Measurements from ENCODE around the gene CDH13.

The CDH13 gene

DNA sequence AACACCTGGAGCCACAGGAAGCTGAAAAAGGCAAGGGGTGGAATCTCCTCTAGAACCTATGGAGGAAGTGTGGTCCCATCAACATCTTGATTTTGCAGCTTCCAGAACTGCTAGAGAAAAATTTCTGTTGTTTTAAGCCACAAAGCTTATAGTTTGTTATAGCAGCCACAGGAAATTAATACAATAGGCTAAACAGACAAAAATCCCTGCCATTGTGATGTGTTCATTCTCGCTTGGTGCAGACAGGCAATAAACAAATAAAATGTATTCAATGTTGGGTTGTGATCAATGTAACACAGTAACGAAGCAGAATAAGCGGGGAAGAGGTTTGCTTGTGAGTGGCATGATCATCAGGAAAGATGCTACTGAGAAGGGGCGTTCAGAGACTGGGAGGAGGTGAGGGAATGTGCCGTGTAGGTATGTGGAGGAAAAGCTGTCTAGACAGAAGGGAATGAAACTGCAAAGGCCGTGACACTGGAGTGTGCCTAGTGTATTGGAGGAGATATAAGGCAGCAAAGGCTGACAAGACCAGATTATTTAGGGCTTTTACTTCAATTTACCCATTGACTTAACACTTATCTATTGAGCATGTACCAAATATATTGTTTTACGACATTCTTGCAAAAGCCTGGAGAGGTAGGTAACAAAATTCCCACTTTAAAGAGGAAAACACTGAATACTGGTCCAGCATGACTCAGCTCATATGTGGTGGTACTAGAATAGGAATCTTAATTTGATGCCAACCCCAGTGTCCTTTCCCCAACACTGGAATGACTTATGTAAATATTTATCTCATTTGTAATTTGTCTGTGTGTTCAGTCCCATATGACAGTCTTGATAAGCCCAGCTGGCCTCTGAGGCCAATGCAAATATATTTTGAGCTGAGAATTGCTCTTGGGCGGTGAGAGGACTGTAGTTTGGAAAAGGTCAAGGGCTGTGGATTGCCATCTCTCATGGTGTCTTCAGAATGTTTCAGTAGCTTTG lies 375.9 kb downstream of the CDH13 start:
- no peak for DNase-seq (ENCODE audit: low read depth)

DNA sequence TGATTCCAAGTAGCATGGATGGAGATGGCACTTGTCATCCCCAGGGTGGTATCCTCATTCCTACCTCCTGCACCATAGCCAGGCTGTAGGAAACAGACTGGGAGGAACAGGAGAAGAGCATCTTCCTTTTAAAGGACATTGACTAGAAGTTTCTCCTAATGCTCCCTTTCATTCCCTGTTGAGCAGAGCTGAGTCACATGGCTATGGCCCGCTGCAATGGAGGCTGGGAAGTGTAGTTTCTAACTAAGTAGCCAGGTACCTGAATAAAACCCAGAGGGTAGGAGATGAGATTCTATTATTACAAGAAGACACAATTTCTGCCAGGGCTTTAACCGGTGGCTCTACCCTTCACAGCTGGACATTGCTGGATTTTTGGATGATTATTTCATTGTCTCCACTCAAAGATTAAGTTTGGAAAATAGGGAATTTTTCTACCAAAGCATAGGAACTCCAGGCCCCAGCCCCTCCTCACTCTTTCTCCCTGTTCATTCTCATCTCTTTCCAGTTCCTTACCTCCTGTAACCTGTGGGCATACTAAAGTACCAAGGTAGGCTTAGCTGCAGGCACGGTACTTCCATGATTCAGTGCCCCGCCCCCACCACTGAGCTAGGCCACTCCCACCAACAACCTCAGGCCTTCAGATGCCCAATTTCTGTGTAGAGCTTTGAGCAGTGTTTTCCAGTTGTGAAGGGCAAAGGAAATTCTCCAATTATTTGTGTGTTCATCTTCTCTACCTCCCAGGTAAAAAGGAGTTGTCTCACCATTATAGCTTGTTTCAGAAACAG lies 378.3 kb downstream of the CDH13 start:
- DNase-seq (ENCODE audit: low read depth), result no peak

DNA sequence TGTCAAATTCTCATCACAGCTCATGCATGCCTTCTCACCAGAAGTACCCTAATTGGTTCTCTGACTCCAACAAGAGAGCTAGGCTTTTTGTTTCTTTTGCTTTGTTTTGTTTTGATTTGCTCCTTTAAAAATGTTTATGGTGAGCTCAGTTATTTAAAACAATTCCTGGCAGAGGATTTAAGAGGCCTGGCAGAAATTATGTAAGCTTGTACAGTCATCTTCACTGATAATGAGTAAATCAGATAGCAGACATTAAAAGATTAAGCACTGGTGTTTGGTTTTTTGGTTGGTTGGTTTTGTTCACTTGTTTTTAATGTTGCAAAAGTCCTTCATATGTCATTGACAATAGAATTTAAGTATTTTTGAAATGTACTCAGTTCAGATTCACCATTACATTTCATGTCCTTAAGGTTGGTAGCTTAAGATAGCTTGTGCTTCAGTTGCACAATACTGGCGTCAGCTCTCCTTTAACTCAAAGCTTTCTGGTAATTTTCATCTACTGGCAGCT lies 378.9 kb downstream of the CDH13 start:
- no peak for DNase-seq (ENCODE audit: low read depth)

DNA sequence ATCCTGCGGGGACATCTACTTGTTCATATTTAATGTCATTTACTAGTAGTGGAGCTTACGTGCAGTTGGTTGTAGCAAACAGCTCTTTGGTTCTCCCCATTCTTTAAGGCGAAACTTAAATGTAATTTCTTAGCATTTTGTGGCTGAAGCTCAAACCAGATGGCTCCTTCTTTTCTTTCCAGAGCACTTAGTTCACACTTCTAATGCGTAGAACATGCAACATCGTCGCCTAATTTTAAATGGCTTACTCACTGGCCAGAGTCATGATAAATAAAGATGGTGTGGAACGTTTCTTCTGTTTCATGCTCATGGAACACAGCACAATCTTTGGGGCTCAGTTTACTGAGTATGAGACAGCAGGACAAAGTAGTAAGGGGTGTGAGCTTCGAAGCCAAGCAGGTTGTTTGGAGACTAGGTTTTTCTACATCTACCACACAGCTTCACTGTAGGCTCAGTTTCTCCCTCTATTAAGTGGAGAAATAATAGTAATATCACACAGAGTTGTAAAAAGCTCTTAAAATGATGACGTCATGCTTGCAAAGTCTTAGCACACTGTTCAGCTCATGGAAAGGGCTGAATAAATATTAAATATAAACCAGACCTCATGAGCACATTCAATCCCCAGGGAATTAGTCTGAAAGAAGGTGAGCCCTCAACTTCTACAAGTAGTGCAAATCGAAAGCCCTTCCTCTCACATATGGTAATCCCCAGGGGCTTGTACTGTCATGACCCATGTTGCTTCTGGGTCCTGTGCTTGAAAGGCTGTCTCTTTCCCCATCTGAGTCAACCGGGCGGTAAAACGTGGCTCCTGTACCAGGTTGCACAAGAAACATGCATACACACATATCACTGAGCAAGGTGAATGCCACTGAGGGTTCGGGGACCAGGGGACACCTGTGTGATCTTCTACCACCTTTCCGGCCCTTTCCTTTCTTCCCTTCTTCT lies 384.3 kb downstream of the CDH13 start:
- no peak for DNase-seq (ENCODE audit: low read depth)

DNA sequence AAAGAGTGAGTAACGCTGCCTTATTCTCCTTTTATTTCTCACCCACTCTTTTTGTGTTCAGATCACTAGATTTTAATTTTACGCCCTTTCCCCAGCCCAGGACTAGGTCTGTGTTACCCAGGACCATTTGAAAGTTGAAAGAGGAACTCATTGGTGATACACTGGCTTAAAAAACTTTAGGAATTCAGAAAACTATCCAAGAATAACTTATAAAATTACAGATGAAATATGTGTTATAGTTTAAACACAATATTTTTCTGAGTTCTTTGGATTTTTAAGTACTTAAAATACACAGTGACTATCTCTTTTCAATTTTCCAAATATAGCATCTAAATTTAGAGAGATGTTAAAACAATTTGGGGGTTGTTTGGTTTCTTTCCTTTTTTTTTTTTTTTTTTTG lies 385.2 kb downstream of the CDH13 start:
- no peak for DNase-seq (ENCODE audit: low read depth)

DNA sequence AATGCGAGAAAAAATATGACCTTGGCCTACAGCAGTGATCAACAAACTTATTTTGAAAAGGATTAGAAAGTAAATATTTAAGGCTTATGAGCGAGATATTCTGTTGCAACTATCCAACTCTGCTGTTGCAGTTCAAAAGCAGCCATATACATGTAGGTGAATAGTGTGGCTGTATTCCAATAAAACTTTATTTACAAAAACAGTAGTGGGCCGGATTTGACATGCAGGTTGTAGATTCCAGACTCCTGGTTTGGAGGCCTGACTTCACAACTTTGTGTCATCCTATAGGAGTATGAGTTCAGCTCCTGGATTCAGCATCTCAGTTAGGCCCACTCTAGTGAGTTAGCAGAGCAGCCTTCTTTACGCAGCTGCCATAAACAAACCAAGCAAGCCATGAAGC lies 386.3 kb downstream of the CDH13 start:
- no peak for DNase-seq (ENCODE audit: low read depth)

DNA sequence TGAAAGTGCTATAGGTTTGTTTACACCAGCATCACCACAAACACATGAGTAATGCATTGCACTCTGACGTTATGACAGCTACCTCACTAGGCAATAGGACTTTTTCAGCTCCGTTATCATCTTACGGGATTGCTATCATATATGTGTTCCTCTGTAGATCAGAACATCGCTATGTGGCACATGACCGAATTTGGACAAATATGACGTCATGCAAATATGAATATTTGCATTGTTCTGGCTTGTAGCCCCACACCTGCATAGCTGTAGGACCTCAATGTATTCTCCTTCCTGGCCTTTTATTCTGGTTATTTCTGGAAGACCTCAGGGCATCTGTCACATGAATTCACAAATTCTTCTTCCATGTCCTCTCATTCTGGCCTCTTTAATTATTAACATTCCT lies 393.2 kb downstream of the CDH13 start:
- no peak for DNase-seq (ENCODE audit: low read depth)

DNA sequence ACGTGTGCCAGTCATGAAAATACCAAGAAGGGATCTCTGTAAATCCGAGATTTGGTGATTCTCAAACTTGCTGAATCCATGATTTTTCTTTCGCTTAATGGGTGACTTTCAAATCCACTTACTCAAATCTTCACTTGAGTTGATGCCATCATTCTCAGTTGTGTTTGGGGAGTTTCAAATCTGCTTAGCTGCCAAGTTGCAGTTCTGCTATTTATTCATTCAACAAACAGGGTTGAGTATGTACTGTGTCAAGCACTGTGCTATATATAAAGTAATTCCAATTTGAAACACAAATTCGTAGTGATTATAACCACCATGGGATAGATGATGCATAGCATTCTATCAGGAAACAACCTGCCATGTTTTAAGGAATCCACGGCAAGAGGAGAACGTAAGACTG lies 394.3 kb downstream of the CDH13 start:
- DNase-seq (ENCODE audit: low read depth), result no peak

DNA sequence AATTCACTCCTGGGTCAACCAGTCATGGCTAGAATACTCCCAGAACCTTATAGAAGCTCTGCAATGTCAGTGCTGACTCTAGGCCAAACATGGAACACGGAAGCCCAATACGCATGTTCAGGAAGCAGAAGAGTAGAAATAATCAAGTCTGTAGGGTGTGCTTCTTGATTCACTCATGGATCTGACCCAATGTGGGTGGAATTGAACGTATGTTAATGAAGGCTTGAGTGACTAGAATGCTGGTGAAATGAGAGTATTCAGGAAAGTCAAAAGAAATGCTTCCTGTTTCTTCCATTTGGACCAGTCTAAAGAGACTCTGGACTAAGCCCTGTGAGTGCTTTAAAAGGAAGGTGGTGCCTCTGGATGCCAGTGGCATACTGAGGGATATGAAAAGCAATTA lies 395.0 kb downstream of the CDH13 start:
- DNase-seq (ENCODE audit: low read depth), result no peak

DNA sequence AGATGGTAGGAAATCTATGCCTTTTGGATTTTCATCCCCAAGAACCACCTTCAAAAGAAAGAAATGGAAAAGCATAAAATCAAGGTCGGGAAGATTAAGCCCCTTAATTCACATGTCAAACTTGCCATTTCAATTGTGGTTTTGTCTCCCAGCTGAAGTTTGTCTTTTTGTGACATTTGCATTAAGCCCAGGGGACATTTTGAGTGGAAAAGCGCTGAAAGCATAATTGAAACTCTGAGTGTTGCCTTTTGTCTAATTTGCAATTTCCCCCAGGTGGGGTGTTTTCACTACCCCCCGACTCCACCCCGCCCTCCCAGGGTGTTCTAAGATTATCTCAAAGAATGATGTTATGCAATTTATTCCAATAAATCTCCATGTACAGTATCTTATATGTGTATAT lies 396.2 kb downstream of the CDH13 start:
- no peak for DNase-seq (ENCODE audit: low read depth)

DNA sequence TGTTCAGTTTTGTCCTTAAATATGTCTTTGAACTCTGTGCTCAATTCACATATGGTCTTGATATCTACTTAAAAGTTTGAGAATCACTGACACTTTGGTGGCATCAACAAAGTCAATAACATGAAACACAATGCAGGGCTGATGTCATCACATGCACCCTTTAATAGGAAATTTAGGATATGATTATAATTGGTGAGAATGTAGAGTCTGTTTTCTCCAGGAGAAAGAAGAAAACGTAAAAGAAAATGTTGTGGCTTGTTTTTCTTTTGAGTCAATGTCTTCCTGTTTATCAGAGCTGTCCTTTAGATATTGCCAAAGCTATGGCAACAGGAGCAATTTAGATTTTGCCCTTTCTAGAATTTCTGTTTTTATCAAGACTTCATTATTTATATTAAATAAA lies 396.9 kb downstream of the CDH13 start:
- no peak for DNase-seq (ENCODE audit: low read depth)

DNA sequence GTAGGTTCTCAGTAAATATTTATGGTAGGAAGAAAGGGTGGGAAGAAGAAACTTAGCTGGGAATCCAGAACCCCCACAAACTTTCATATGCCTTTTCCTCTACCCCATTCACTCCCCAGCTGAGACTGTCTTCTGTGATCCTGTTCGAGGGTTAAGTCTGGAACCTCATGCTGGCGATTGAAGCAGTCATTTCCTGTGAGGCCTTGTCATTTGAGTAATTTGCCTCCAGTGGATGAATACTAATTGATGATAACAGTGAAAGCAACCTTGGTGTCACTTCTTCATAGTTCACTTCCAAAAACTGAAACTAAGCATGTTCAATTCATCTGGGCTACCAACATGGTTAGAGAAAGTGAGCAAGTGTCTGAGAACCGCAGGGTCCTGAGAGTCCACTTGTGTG lies 401.2 kb downstream of the CDH13 start:
- no peak for DNase-seq (ENCODE audit: low read depth)

DNA sequence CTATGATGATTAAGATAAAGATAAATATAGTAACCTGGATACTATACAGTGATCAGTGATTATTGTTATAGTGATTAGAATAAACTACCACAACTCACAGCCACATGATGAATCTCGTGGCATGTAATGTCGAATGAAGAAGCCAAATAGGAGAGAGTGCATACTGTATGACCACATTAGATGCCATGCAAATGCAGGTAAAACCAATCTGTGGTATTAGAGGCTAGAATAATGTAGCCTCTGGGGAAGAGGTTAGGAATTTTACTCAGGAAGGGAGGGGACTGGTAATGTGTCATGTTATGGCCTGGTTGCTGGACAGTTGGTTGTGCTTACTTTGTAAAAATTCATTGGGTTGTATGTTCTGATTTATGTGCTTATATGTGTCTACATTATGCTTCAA lies 402.7 kb downstream of the CDH13 start:
- DNase-seq (ENCODE audit: low read depth), result no peak

DNA sequence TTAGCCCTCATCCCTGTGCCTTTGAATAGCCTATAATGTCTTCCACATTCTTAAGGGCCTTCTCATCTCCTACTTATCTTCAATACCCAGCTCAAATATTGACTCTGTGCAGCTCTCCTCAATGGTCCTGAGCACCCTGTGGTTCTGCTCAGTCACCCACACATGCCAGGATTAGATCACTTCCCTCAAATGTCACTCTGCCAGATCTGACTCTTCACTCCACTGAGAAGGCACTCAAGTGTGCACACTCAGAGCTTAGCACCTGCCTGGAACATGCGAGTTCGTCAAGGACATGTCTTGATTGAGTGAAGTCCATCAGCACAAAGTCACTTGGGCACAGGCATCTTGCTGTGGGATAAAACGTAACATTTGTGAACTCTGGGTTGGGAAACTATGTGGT lies 404.8 kb downstream of the CDH13 start:
- DNase-seq (ENCODE audit: low read depth), result no peak

DNA sequence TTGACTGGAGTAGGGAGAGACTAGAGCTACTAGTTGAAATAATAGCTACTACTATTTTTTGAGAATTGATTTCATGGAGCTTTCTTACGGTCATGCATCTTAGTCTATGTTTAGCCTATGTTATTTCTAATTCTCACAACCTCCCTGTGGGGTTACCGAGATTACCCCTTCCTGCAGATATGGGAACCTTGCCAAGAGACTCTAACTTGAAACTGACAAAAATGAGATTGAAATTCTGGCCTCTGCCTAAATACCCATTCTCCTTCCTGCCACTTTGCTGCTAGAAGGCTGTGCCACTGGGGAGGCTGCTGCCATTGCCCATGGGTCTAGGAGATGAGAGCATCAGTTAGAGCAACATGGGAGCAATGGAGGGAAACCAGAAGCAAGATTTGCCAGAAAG lies 410.3 kb downstream of the CDH13 start:
- no peak for DNase-seq (ENCODE audit: low read depth)

DNA sequence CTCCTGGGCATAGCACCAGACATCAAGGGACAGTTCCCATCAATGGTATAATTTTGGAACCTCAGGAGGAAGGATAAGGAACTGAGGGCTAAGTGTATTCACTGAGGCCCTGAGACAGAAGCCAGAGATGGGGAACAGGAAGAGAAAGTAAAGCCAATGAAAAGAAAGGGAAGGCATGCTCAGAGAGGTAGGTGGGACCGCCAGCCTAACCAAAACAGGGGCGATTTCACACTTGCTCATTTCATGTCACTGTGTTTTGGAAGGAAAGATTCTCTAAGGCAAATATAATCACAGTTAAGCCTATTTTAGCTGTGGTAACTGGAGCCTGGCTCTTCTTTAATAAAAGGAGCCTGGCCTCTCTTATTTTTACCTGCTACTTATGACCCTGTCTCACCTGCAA lies 411.1 kb downstream of the CDH13 start:
- DNase-seq (ENCODE audit: low read depth), result no peak

DNA sequence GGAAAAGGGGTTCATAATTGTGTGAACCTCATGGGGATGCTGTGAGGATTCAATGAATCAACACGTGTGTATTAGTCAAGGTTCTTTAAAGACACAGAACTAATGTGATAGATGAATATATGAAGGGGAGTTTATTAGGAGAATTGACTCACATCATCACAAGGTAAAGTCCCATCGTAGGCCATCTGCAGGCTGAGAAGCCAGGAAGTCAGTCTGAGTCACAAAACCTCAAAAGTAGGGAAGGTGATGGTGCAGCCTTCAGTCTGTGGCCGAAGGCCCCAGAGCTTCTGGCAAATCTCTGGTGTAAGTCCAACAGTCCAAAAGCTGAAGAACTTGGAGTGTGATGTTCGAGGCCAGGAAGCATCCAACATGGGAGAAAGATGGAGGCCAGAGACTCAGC lies 413.4 kb downstream of the CDH13 start:
- no peak for DNase-seq (ENCODE audit: low read depth)

DNA sequence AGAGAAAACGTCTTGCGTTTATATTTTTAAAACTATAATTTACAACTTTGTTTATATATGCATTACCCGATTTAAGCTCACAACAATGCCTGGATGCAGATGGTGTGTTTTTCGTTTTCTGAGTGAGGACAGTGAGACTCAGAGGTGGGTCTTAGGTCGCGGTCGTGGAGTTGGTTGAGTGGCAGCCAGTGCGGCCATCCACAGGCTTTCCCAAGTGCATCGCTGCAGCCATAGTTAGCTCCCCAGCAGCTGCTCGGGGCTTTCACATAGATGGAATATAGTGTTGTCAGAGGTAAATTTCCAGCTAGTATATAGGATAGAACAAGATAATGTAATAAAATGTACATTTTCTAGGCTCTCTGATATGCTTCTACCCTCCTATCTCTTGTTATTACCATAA lies 417.8 kb downstream of the CDH13 start:
- DNase-seq (ENCODE audit: low read depth), result no peak

DNA sequence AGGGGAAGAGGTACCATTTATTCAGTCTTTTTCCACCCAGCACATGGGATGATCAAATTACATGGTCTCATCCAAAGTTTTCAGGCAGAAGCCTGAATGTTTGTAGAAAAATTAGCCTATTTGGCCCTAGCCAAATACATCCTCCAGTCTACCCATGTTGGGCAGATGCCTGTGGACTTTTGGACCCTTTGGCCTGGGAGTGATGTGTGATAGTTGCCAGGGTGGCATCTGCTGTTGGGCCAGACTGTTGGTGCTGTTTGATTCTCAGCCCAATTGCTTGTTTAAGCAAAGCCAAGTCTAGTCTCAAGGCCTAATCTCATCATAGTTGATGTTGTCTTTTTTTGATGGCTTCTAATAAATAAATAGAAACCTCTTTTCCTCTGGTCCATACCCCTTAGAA lies 419.0 kb downstream of the CDH13 start:
- DNase-seq (ENCODE audit: low read depth), result no peak

DNA sequence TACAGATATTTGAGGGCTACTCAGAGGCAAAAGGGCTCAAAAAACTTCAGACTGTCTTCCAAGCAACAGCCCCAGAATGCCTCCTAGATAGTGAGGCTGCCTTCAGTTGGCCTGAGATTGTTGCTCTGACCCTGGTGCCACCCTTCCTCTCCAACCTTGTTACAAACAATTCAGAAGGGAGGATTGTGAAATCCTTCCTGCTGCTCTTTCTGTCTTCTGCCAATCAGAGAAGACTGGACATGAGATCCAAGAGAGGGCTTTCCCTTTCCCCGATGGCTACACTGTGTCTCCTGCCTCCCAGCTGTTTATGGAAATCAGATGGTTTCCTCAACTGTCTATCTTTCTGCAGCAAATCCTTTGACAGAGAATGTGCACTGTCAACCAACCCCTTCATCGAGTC lies 419.9 kb downstream of the CDH13 start:
- no peak for DNase-seq (ENCODE audit: low read depth)

DNA sequence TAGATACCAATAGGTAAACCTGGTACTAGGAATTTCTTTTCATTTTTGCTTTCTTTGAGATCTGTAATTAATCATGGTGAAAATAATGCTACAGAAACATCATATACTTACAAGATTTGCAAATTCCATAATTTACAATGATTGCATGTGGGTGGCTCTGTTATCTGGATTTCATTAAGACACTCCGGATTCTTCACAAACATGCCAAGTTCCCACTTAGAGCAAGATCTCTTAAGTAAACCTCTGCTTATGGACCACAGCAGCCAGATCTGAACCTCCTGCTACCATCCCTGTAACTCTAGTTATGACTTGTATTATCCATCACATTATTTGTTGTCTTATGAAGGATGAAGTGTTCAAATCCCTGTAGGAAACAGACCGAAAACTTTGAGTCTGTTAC lies 424.7 kb downstream of the CDH13 start:
- DNase-seq (ENCODE audit: low read depth), result no peak

DNA sequence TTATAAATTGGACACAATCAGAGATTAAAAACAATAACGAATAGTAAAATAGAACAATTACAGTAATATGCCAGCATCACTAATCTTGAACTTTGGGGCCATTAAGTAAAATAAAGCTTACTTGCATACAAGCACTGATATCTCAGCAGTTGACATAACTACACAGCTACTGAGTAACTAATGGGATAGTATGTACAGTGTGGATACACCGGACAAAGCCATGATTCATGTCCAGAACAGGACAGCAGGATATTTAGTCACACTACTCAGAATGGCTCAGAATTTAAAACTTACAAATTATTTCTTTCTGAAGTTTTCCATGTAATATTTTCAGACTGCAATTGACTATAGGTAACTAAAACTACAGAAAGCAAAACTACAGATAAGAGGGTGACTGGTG lies 427.5 kb downstream of the CDH13 start:
- no peak for DNase-seq (ENCODE audit: low read depth)

All from GM04504 (cell line).